ENCODE measurements around the gene OR2T6.

The OR2T6 gene

DNA sequence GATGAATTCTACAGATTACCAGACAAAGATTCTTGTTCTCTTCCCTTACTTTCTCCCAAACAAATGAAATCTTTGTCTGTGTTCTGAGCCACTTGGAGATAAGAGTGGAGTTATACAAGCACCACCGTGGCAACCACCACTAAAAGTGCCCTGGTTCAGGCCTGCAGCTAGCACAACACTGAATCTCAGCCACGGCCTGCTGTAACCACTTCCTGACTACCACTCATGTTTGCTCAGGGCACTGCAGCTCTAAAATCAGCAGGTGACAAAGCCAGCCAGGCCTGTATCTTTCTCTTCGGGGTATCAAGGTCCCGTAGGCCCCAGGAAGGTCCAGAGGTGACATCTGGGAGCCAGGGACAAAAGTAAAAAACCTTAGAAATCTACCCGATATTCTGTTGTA lies 3.2 kb upstream of the OR2T6 start:
- DNase-seq (ENCODE audit: low spot score), result no peak
- in situ Hi-C loops (cut with MboI; ENCODE audit: low sequenced_read_pairs, unreplicated experiment), result no loop called here
- TF ChIP-seq, protein P1, sequence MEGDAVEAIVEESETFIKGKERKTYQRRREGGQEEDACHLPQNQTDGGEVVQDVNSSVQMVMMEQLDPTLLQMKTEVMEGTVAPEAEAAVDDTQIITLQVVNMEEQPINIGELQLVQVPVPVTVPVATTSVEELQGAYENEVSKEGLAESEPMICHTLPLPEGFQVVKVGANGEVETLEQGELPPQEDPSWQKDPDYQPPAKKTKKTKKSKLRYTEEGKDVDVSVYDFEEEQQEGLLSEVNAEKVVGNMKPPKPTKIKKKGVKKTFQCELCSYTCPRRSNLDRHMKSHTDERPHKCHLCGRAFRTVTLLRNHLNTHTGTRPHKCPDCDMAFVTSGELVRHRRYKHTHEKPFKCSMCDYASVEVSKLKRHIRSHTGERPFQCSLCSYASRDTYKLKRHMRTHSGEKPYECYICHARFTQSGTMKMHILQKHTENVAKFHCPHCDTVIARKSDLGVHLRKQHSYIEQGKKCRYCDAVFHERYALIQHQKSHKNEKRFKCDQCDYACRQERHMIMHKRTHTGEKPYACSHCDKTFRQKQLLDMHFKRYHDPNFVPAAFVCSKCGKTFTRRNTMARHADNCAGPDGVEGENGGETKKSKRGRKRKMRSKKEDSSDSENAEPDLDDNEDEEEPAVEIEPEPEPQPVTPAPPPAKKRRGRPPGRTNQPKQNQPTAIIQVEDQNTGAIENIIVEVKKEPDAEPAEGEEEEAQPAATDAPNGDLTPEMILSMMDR (IDR thresholded peaks at IDR 0.05; ENCODE audit: borderline replicate concordance, control extremely low read depth, extremely low read depth, insufficient read depth, missing control alignments), result no peak

DNA sequence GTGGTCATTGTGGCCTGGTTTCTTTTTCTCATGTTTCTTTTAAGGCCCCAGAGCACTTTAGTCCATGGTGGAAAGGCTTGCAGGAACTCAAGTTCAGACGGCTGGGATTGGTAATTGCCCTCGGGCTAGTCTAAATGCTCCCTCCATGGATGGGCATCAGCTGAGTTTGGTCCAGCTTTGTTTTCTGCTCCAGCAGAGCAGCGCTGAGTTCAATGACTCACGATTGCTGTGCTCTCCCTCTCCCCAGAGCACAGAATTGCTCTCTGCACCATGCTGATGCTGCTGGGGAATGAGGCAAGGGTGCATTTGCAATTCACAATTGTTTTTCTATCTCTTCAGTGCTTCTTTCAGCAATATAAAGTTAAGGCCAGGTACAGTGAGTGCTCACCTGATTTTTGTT lies 1.8 kb upstream of the OR2T6 start:
- no peak for DNase-seq (ENCODE audit: low spot score)
- TF ChIP-seq, protein P1 (IDR thresholded peaks at IDR 0.05; ENCODE audit: borderline replicate concordance, control extremely low read depth, extremely low read depth, insufficient read depth, missing control alignments), result no peak
- in situ Hi-C loops (cut with MboI; ENCODE audit: low sequenced_read_pairs, unreplicated experiment), result no loop called here

DNA sequence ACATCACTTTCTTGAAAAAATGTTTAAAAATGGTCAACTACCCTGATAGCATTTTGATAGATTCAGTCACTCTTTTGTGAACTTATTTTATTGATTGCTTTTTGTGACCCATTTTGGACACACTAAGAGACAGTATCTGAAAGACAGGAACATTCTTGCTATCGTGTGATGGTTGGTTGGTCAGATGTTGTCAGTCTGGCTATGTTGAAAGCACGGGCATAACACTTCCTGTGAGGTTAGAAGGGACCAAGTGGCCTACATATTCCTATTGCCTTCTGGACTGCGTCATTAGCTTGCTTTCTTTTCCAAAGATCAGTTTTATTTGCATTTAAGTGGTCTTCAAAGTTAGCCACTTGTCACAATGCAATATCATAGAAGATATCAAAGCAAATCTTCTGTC lies 1.4 kb downstream of the OR2T6 start:
- TF ChIP-seq, protein P1 (IDR thresholded peaks at IDR 0.05; ENCODE audit: borderline replicate concordance, control extremely low read depth, extremely low read depth, insufficient read depth, missing control alignments), result no peak
- in situ Hi-C loops (cut with MboI; ENCODE audit: low sequenced_read_pairs, unreplicated experiment), result no loop called here
- no peak for DNase-seq (ENCODE audit: low spot score)

DNA sequence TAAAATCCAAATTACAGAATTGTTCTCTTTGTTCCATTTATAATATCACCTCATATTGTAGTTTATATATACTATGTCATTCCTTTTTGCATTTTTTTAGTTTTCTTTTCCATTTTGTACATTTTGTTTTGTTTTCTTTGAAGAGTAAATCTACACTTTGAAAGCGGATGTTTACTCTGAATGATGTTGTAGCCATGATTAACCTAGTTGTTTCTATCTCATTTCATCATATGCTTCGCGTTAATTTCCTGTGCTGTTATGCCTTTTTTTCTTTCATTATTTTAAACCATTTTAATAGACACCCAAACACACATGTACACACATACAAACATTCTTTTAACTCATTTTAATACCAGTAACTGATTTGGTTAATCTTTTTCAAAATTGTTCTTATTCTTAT lies 5.3 kb downstream of the OR2T6 start:
- no peak for DNase-seq (ENCODE audit: low spot score)
- TF ChIP-seq, protein P1 (IDR thresholded peaks at IDR 0.05; ENCODE audit: borderline replicate concordance, control extremely low read depth, extremely low read depth, insufficient read depth, missing control alignments), result no peak
- in situ Hi-C loops (cut with MboI; ENCODE audit: low sequenced_read_pairs, unreplicated experiment), result no loop called here

DNA sequence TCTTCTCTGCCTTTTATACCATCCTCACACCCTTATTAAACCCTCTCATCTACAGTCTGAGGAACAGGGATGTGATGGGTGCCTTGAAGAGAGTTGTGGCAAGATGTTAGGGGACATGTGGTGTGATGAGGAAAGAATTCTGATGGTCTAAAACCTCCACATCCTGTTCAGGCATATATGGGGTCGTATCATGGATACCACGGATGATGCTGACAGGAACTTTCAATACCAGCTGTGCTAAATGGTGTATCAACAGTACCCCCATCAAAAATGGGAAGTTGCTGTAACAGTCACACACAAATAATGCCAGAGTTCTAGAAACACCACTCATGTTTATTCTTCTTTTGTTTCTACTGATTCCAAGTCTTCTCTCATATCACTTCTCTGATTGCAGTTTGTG lies 12.9 kb downstream of the OR2T6 start:
- DNase-seq (ENCODE audit: low spot score), result no peak
- TF ChIP-seq, protein P1 (IDR thresholded peaks at IDR 0.05; ENCODE audit: borderline replicate concordance, control extremely low read depth, extremely low read depth, insufficient read depth, missing control alignments), result no peak
- in situ Hi-C loops (cut with MboI; ENCODE audit: low sequenced_read_pairs, unreplicated experiment), result no loop called here

DNA sequence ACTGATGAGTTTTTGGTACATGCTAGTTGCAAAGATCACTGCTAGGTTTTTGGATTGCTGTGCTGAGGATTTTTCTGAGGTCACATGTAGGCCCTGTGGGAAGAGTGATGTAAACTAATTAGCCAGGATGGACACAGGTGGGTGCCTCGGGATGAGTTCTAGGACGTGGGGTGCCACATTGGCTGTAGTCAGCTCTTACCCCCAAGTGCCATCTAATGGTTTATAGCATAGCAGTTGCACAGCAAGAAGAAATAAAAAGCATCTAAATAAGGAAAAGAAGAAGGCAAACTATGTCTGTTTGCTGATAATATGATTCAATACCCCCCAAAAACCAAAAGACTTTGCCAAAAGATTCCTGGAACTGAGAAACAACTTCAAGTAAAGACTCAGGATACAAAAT lies 17.5 kb downstream of the OR2T6 start:
- TF ChIP-seq, protein P1 (IDR thresholded peaks at IDR 0.05; ENCODE audit: borderline replicate concordance, control extremely low read depth, extremely low read depth, insufficient read depth, missing control alignments), result no peak
- in situ Hi-C loops (cut with MboI; ENCODE audit: low sequenced_read_pairs, unreplicated experiment), result no loop called here
- no peak for DNase-seq (ENCODE audit: low spot score)

DNA sequence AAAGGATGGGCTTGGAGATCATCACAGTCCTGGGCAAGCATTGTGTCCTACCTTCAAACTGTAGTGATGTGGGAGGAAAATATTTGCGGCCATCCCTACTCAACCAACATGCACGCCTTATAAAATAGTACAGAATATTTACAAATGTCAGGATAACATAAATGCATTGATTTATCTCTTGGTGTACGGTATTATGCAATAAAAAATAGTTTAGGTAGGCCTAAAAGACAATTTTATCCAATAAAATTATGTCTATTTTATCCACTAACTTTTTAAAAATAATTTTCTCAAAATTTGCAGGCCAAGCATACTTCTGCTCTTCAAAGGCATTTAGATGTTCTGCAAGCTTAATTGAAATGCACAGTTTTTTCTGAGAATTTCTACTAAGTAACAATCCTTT lies 27.2 kb downstream of the OR2T6 start, which contains the start of gene OR2T1:
Gene OR2T1, plus strand, starts transcription at position 301 of the 400 bp plus-strand sequence. CDS start 3,100 bp downstream, outside the sequence.
- TF ChIP-seq, protein P1 (IDR thresholded peaks at IDR 0.05; ENCODE audit: borderline replicate concordance, control extremely low read depth, extremely low read depth, insufficient read depth, missing control alignments), result no peak
- no peak for DNase-seq (ENCODE audit: low spot score)
- in situ Hi-C loops (cut with MboI; ENCODE audit: low sequenced_read_pairs, unreplicated experiment), result loop anchor here (10.0 kb wide), 1 partner anchor 212 kb away; no protein-coding TSS in a partner anchor
